HG02588 (cell line): ENCODE results near the gene FRMD1.
"Not testable (repeated sequence)": the region's sequence is repeated elsewhere in the genome, so short reads cannot be mapped to it uniquely, and the experiment has no call there.

ENCODE experiments used
- ATAC-seq: cut with Tn5 transposase; IDR thresholded peaks from one replicate; pipeline ENCODE4 v1.9.1; 2021; ENCODE audit warnings: mild to moderate bottlenecking, moderate library complexity; ENCODE audit not compliant: unreplicated experiment

The FRMD1 gene

GRCh38 chr6:168081858-168082546 lies 3.0 kb upstream of the FRMD1 start:
- ATAC-seq, result no peak

DNA sequence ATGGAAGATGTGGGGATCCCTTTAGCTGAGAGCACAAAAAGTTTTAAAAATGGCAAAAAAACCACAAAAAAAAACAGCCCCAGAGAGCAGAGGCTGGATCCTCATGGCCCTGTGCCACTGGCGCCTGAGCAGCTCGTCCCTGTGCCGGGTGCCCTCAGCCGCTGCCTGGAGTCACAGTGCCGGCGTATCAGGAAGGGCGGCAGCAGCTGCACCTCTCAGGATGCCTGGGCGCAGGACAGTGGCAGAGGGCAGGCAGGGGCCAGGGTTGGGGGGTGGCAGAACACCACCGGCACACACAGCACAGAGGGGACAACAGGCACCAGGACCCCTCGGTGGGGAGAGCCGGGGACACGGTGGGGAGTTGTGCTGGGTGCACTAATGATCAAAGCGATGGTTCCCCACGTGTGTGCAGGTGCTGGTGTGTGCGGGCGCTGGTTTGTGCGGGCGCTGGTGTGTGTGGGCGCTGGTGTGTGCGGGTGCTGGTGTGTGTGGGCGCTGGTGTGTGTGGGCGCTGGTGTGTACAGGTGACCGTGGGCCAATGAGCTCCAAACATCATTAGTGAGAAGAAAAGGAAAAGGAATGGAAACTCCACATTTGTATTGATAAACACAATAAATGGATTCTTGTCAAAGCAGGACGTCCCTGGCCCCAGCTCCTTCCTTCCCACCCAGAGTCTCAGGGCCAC lies 1.5 kb upstream of the FRMD1 start:
- no peak for ATAC-seq

GRCh38 chr6:168078175-168078942 lies 653 bp downstream of the FRMD1 start:
- no peak for ATAC-seq

- not testable (repeated sequence) for ATAC-seq
Observed at GRCh38 chr6:168077401-168077800, 1.6 kb downstream of the FRMD1 start.

DNA sequence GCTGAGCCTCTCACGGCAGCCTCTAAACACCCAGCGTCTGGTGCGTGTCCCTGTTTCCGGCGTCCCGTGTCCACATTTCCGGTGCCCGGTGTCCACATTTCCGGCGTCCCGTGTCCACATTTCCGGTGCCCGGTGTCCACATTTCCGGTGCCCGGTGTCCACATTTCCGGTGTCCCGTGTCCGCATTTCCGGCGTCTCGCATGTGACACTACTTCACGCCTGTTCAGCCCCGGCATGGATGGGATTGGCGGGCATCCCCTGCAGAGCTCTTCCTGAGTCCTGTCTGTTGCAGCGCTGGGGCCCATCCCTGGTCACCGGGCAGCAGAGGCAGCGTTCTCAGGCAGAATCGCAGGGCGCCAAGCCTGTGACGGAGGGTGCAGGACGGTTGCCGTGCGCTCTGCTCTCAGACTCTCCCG lies 3.2 kb downstream of the FRMD1 start:
- no peak for ATAC-seq

- no peak for ATAC-seq
Observed at GRCh38 chr6:168075216-168075615, 3.8 kb downstream of the FRMD1 start.

DNA sequence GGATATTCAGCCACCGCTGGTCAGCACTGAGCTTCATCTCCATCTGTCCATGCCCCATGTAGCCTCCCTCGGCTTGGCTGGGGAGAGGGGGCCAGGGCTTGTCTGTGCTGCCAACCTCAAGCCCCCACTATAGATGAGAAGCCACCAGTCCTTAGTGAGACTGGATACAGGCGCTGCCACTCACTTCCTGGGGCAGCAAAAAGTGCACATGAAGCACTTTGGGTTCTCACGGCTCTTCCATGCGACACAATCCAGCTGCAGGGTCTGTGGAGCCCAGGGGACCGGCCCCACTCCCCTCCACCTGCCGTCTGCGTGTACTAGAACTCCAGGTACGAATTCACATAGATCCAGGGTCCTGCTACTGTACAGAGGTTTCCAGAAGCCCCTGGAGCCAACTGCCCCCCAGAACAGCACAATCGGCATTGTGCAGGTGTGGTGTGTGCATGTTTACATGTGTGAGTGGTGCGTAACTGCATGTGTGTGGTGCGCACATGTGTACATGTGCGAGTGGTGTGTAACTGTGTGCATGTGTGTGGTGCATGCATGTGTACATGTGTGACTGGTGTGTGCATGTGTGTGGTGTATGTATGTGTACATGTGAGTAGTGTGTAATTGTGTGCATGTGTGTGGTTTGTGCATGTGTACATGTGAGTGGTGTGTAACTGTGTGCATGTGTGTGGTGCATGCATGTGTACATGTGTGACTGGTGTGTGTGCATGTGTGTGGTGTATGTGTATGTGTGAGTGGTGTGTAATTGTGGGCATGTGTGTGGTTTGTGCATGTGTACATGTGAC lies 4.9 kb downstream of the FRMD1 start:
- no peak for ATAC-seq

GRCh38 chr6:168072730-168073129 lies 6.3 kb downstream of the FRMD1 start:
- no peak for ATAC-seq

- no peak for ATAC-seq
Observed at GRCh38 chr6:168072261-168072660, 6.8 kb downstream of the FRMD1 start.

DNA sequence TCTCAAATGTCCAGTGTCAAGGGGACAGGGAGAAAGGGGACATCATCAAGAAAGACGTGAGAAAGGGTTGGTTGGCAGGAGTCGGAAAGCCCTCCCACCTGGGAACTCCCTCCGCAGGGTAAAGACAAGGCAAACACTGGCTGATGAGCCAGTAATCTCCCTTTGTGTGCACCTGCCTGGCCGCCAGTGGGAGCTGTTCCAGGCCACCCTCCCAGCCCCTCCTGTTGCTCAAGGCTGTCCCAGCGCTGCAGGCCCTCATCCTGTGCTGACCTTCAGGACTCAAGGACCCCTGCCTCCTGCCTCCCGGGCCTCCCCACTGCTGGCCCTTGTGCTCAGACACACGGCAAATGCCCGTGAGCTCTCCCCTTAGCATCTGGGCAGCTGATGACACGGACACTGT lies 7.4 kb downstream of the FRMD1 start:
- no peak for ATAC-seq

DNA sequence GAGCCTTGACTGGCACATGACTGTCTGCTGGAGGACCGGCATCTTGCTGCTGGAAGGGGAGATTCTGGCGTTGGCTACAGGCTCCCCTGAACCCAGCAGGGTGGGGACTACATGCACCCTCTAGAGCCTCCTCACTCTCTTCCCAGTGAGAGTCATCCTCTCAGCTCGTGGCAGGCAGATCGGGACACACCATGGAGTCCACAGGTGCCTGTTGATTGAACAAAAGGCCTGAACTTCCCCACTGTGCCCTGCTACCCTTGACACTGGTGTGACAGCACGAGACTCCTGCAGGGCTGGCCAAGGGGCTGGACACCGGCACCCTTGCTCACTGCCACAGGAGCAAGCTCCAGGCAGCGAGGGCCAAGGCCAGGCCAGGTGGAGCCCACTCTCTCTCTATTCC lies 8.2 kb downstream of the FRMD1 start:
- no peak for ATAC-seq

- no peak for ATAC-seq
Observed at GRCh38 chr6:168067081-168067759, 11.8 kb downstream of the FRMD1 start.

DNA sequence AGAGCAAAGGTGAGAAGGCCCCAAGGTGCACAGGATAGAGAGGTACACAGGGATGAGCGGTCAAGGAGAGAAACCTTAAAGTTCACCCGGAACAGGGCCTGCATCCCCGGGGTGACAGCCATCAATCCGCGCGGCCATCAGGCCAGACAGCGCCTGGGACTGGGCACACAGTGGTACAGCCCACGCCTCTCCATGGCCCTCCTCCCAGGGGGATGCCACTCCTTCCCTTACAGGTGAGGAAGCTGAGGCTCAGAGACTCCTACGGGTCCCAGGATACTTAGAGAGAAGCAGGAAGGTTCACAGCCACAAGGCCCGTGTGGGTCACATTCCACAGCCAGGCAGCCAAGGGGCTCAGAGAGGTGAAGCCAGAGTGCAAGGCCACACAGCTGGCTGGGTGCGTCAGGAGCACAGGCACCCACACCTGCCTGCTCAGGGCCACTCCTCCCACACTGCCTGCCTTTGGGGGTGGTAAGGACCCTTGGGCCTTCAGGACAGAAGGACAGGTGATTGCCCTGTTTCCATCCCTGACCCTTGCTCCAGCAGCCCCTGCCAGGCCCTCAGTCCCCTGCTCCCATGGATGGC lies 14.7 kb downstream of the FRMD1 start:
- ATAC-seq, result no peak

- ATAC-seq, result no peak
Observed at GRCh38 chr6:168063431-168063830, 15.6 kb downstream of the FRMD1 start.

DNA sequence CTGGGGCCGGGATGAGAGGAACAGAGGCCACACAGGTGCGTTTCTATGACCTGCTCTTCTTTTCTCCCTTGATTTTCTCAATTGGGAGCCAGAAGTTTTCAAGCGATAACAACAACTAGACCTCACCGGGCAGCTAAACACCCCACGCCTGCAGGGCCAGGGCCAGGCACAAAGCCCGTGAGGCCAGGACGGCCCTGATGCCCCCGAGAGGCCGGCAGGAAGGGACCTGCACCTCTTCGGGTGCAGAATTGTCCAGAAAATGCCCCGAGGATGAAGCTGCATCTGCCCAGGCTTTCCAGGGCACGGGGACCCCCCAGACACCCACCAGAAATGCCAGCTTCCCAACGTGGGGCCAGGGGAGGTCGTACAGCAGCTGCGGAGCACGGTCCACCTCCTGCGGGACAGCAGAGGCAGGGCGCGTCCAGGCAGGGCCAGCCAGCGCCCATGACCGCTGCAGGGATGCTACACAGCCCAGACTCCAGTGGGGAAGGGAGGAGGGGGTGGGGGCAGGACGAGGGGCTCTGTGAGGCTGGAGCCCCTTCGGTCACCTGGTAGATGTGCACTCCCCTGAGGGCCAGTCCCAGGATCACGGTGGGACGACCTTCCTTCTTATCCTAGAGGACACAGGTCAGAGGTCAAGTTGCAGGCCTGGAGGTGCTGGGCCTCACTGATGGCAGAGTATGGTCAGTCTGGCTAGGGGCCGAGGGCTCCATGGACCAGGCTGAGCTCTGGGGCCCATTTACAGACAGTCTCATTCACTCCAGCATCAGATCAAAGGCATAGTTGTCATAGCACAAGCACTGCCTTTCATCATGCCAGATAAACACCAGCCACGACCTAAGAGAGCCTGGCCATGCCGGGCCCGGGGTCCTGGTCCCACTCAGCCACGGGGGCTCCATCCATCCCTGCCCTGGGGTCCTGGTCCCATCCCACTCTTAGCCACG lies 16.4 kb downstream of the FRMD1 start:
- no peak for ATAC-seq

DNA sequence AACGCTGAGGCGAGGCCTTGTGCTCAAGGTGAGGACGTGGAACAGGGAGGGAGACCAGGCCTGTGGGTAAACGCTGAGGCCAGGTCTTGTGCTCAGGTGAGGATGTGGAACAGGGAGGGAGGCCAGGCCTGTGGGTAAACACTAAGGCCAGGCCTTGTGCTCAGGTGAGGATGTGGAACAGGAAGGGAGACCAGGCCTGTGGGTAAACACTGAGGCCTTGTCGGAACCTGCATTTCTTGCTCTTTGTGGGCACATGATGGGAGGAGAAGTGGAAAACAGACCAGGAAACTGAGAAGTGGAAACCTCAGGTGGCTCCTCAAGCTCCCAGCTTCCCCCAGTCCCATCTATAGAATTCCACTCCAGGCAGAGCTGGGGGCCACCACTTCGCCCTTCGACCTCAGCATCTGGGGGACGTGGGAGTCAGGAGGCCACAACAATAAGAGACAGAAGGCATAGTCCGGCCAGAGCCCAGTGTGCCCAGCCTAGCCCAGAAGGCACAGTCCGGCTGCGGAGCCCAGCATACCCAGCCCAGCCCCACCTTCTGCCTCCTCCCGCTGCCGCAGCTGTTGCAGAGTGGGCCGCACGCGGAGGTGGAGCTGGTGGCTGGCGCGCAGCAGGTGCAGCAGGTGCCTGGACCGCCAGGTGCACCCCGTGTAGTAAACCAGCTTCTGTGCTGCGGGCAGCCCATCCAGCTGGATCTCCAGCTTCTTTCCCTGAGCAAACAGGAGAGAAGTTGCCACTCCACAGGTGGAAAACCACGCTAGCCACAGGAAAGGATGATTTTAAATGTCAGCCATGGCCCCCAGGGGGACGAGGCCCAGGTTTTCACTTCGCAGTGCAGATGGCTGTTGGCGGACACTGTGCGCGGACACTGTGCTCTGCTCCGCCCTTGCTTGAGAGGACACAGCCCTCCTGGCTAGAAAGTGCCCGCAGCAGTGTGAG lies 17.5 kb downstream of the FRMD1 start:
- ATAC-seq, result no peak

- no peak for ATAC-seq
Observed at GRCh38 chr6:168060521-168060931, 18.5 kb downstream of the FRMD1 start.
